H1 (cell line): ENCODE data around the gene SLC1A7. TPM values are rescaled to one million over a fixed set of nuclear protein-coding genes. Genes with fewer than 3 reads are reported as not detected.

Source experiments
- EZH2 ChIP-seq: fragments of 200-600 bp; sonication (generic); IDR thresholded peaks from 2 replicates; pipeline ENCODE4 v1.7.1; 2012; ENCODE audit warnings: low read depth, mild to moderate bottlenecking, moderate library complexity, low read length, inconsistent platforms; ENCODE audit not compliant: severe bottlenecking
- HDAC6 ChIP-seq: IDR thresholded peaks from one replicate; pipeline ENCODE4 v1.7.1; 2012; ENCODE audit warnings: low read depth, mild to moderate bottlenecking, inconsistent platforms, low read length, moderate library complexity
- SAP30 ChIP-seq: fragments of 300-600 bp; sonication (generic); IDR thresholded peaks from 2 replicates; pipeline ENCODE4 v1.7.1; 2012; ENCODE audit warnings: low read length, moderate library complexity, mild to moderate bottlenecking, inconsistent platforms; ENCODE audit not compliant: insufficient read depth, insufficient replicate concordance
- SIX5 ChIP-seq: IDR thresholded peaks from 2 replicates; pipeline ENCODE4 v1.6.1; 2011; ENCODE audit warnings: mild to moderate bottlenecking, low read depth, low read length
- polyA plus RNA-seq, 7 experiments: library from polyadenylated mRNA; depleted of rRNA in 3 of 7; stranded (reverse) in 5 of 7; unstranded in 2 of 7; fragments of >200 nt in 5 of 7; fragments of 200-250 nt in 2 of 7; gene quantifications; 1 replicate in 5 of 7; 2 replicates in 1 of 7; 4 replicates in 1 of 7; pipeline versions ENCODE4 v1.2.1 to v1.2.3, GENCODE V29; 2011 to 2013; ENCODE audit warnings: missing spikeins in 2 of 7, mixed read lengths in 2 of 7
- total RNA-seq: library from RNA; stranded (reverse); fragmentation: NEBNext Ultra II Directional; extraction: Animal tissue kit (Norgen Biotek cat#: 25700); gene quantifications from 2 replicates; pipeline ENCODE4 v1.2.1, GENCODE V29; 2021

SLC1A7 gene
- total and polyA plus RNA-seq, 2 of the 8 experiments (the other 6 are each of a cell fraction or from before 2014, with no cell fraction given) = not detected

- no peak for TF ChIP-seq SIX5
- TF ChIP-seq SAP30 = no peak
- no peak for TF ChIP-seq HDAC6
- TF ChIP-seq EZH2 = no peak
- TF ChIP-seq, all 59 proteins: peak for 0
Observed at GRCh38 chr1:53093451-53093754, 49.0 kb downstream of the SLC1A7 start (continued).
